ENCODE results near the gene ZNF333. TPM values are rescaled to one million over a fixed set of nuclear protein-coding genes. Genes with fewer than 3 reads are reported as not detected.

The ZNF333 gene
- total RNA-seq, 2 donors from 2014 or later: 57.1 to 59.0 TPM

- Histone ChIP-seq H3K27me3 (replicated peaks; ENCODE audit: insufficient read depth) (no peaks in the 10 kb centered on the region), H3K4me3 (no peak overlapping the region), H3K9me3 (no peaks in the 10 kb centered on the region), H3K4me1 (ENCODE audit: control insufficient read depth in 1 of 2, low read depth in 2 of 2) (peaks cover 4 to 9% of the 10 kb centered on the region in 2 donors), H3K27ac (no peak overlapping the region), H3K36me3 (peaks cover 53% of the 10 kb centered on the region)
- ATAC-seq (ENCODE audit: insufficient number of reproducible peaks, low FRiP score, low read depth): no peak
- TF ChIP-seq CTCF (IDR thresholded peaks at IDR 0.05): no peak
- DNase-seq (ENCODE audit: low spot score): no peak
Observed at GRCh38 chr19:14695471-14695870, 5.6 kb downstream of the ZNF333 start.

GRCh38 chr19:14699641-14700040 is 9.8 kb downstream of the ZNF333 start:
- Histone ChIP-seq H3K36me3 (peaks cover 84% of the 10 kb centered on the region), H3K27me3 (replicated peaks; ENCODE audit: insufficient read depth) (no peaks in the 10 kb centered on the region), H3K27ac (no peak overlapping the region), H3K9me3 (no peaks in the 10 kb centered on the region), H3K4me1 (ENCODE audit: control insufficient read depth in 1 of 2, low read depth in 2 of 2) (no peaks in the 10 kb centered on the region), H3K4me3 (no peak overlapping the region)
- ATAC-seq (ENCODE audit: insufficient number of reproducible peaks, low FRiP score, low read depth) (no peak), DNase-seq (ENCODE audit: low spot score) (no peak)
- TF ChIP-seq CTCF (IDR thresholded peaks at IDR 0.05): no peak

GRCh38 chr19:14700711-14701375 is 11.0 kb downstream of the ZNF333 start:
- peaks cover 83% of the 10 kb centered on the region for H3K36me3 ChIP-seq
- H3K27ac ChIP-seq: no peak overlapping the region
- DNase-seq (ENCODE audit: low spot score) (no peak), ATAC-seq (ENCODE audit: insufficient number of reproducible peaks, low FRiP score, low read depth) (no peak)
- H3K4me1 ChIP-seq (ENCODE audit: control insufficient read depth in 1 of 2, low read depth in 2 of 2): no peaks in the 10 kb centered on the region
- no peak overlapping the region for H3K4me3 ChIP-seq
- H3K9me3 ChIP-seq: no peaks in the 10 kb centered on the region
- H3K27me3 ChIP-seq (replicated peaks; ENCODE audit: insufficient read depth): no peaks in the 10 kb centered on the region
- TF ChIP-seq CTCF (IDR thresholded peaks at IDR 0.05): no peak

- TF ChIP-seq CTCF (IDR thresholded peaks at IDR 0.05): no peak
Observed at GRCh38 chr19:14703833-14704232, 14.0 kb downstream of the ZNF333 start.

GRCh38 chr19:14704450-14704849 is 14.6 kb downstream of the ZNF333 start:
- DNase-seq (ENCODE audit: low spot score) (no peak), ATAC-seq (ENCODE audit: insufficient number of reproducible peaks, low FRiP score, low read depth) (no peak)
- no peaks in the 10 kb centered on the region for H3K9me3 ChIP-seq
- H3K27me3 ChIP-seq (replicated peaks; ENCODE audit: insufficient read depth): no peaks in the 10 kb centered on the region
- no peak overlapping the region for H3K27ac ChIP-seq
- no peaks in the 10 kb centered on the region for H3K4me1 ChIP-seq (ENCODE audit: control insufficient read depth in 1 of 2, low read depth in 2 of 2)
- TF ChIP-seq CTCF (IDR thresholded peaks at IDR 0.05): no peak
- no peak overlapping the region for H3K4me3 ChIP-seq
- peaks cover 88% of the 10 kb centered on the region for H3K36me3 ChIP-seq

More at GRCh38 chr19:14703833-14704232, 14.0 kb downstream of the ZNF333 start:
- Histone ChIP-seq H3K4me1 (ENCODE audit: control insufficient read depth in 1 of 2, low read depth in 2 of 2) (no peaks in the 10 kb centered on the region), H3K9me3 (no peaks in the 10 kb centered on the region), H3K36me3 (peaks cover 87% of the 10 kb centered on the region), H3K4me3 (no peak overlapping the region), H3K27me3 (replicated peaks; ENCODE audit: insufficient read depth) (no peaks in the 10 kb centered on the region), H3K27ac (no peak overlapping the region)
- DNase-seq (ENCODE audit: low spot score): no peak
- ATAC-seq (ENCODE audit: insufficient number of reproducible peaks, low FRiP score, low read depth): no peak

All from thoracic aorta (tissue), 2 donors.